Large intestine (tissue), 3 donors: ENCODE data around the gene CPED1. TPM values are rescaled to one million over a fixed set of nuclear protein-coding genes. Genes with fewer than 3 reads are reported as not detected.

Experiments used
- DNase-seq, 2 donors: peaks; one replicate each; pipeline versions ENCODE4 v3.0.0 to v3.0.0-alpha.2; 2013
- H3K27ac ChIP-seq: one replicate; pipeline ENCODE4 v1.5.1; 2013; ENCODE audit warnings: low read length
- H3K27me3 ChIP-seq: 2 replicates; pipeline ENCODE4 v1.6.1; 2013; ENCODE audit warnings: low read length; ENCODE audit not compliant: control insufficient read depth, insufficient read depth
- H3K36me3 ChIP-seq: 2 replicates; pipeline ENCODE4 v1.6.1; 2013; ENCODE audit warnings: low read length; ENCODE audit not compliant: control insufficient read depth, insufficient read depth
- H3K4me1 ChIP-seq: one replicate; pipeline ENCODE4 v1.6.1; 2013; ENCODE audit warnings: low read length; ENCODE audit not compliant: control insufficient read depth, insufficient read depth
- H3K4me3 ChIP-seq: one replicate; pipeline ENCODE4 v1.5.1; 2013; ENCODE audit warnings: low read length
- H3K9me3 ChIP-seq: one replicate; pipeline ENCODE4 v1.6.1; 2013; ENCODE audit warnings: mild to moderate bottlenecking, low read depth, low read length, moderate library complexity; ENCODE audit not compliant: control insufficient read depth
- WGBS: methylation state at CpG from one replicate; pipeline ENCODE4 v1.1.5; 2013; ENCODE audit warnings: low lambda C conversion rate; ENCODE audit not compliant: insufficient coverage; 5-methylcytosine and 5-hydroxymethylcytosine counted together
- polyA plus RNA-seq: library from polyadenylated mRNA; unstranded; fragments of 120-200 nt; gene quantifications from one replicate; pipeline ENCODE4 v1.2.1, GENCODE V29; 2013

The CPED1 gene
- polyA plus RNA-seq, 1 donor, result 12.1 TPM

DNA sequence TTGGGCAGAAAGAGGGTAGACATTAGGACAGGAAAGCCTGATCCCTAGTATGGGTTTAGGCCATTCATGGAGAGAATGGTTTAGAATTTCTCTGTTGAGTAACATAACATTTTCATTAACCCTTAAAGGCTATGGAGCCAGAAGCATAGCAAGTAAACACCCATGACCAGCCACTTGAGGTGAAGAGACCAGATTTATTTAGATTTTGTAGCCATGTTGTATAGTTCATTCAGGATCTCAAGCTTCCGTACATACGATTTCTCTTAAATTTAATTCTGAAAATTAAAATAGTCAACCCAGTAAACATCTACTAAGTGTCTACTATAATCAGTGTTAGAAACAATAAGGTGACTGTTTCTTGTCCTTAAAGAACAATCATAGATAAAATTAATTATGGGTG, 51.5 kb downstream of the CPED1 start:
- Histone ChIP-seq H3K9me3 (no peaks in the 10 kb centered on the region), H3K4me1 (no peaks in the 10 kb centered on the region), H3K4me3 (no peak overlapping the region), H3K27ac (no peak overlapping the region), H3K36me3 (no peaks in the 10 kb centered on the region), H3K27me3 (no peaks in the 10 kb centered on the region)
- DNase-seq, result no peak
- WGBS, result 100% methylated on average over 2 of the region's 2 CpGs

- Histone ChIP-seq H3K4me3 (no peak overlapping the region), H3K36me3 (no peaks in the 10 kb centered on the region), H3K27ac (no peak overlapping the region), H3K27me3 (no peaks in the 10 kb centered on the region), H3K4me1 (no peaks in the 10 kb centered on the region), H3K9me3 (no peaks in the 10 kb centered on the region)
- DNase-seq, result no peak
- WGBS, result 80% methylated on average over 2 of the region's 6 CpGs
These were observed 53.1 kb downstream of the CPED1 start for GRCh38 chr7:121041516-121042148.

- no peaks in the 10 kb centered on the region for H3K27me3 ChIP-seq
- 100% methylated on average over 1 of the region's 2 CpGs for WGBS
- no peaks in the 10 kb centered on the region for H3K9me3 ChIP-seq
- H3K27ac ChIP-seq, result no peak overlapping the region
- H3K4me1 ChIP-seq, result no peaks in the 10 kb centered on the region
- no peaks in the 10 kb centered on the region for H3K36me3 ChIP-seq
- no peak for DNase-seq
- no peak overlapping the region for H3K4me3 ChIP-seq
These were observed 53.7 kb downstream of the CPED1 start for GRCh38 chr7:121042195-121042594.

DNA sequence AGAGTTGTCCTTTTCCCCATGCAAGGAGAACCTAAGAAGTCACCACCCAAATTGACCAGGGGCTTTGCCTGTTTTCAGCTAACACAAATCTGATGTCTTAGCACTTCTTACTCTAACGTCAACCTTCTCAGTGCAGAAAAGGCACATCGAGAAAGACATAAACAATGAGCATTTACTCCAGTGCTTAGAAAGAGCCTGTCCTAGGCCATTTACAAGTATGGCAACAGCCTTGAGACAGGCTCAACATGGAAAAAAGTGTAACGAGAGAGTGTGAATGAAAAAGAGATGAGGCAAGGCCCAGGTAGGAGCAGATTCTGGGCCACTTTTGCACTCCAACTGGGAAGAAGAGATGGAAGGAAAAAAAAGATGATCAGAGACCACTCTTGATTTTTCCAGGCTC, 54.4 kb downstream of the CPED1 start:
- Histone ChIP-seq H3K9me3 (no peaks in the 10 kb centered on the region), H3K27me3 (no peaks in the 10 kb centered on the region), H3K4me3 (no peak overlapping the region), H3K27ac (no peak overlapping the region), H3K36me3 (no peaks in the 10 kb centered on the region), H3K4me1 (no peaks in the 10 kb centered on the region)
- DNase-seq, result no peak
- WGBS, result 100% methylated on average over 1 of the region's 3 CpGs

GRCh38 chr7:121043314-121044234, 55.1 kb downstream of the CPED1 start:
- DNase-seq, result no peak
- H3K4me1 ChIP-seq, result no peaks in the 10 kb centered on the region
- no peaks in the 10 kb centered on the region for H3K27me3 ChIP-seq
- H3K27ac ChIP-seq, result no peak overlapping the region
- no peak overlapping the region for H3K4me3 ChIP-seq
- whole genome bisulfite sequencing, result 95% methylated on average over 4 of the region's 4 CpGs
- H3K9me3 ChIP-seq, result no peaks in the 10 kb centered on the region
- H3K36me3 ChIP-seq, result no peaks in the 10 kb centered on the region

- no CpG with 5 or more reads among the region's 1 CpG for WGBS
- Histone ChIP-seq H3K36me3 (no peaks in the 10 kb centered on the region), H3K27me3 (no peaks in the 10 kb centered on the region), H3K4me1 (no peaks in the 10 kb centered on the region), H3K4me3 (no peak overlapping the region), H3K27ac (no peak overlapping the region), H3K9me3 (no peaks in the 10 kb centered on the region)
- DNase-seq, result no peak
These were observed 56.6 kb downstream of the CPED1 start for GRCh38 chr7:121045090-121045489.

DNA sequence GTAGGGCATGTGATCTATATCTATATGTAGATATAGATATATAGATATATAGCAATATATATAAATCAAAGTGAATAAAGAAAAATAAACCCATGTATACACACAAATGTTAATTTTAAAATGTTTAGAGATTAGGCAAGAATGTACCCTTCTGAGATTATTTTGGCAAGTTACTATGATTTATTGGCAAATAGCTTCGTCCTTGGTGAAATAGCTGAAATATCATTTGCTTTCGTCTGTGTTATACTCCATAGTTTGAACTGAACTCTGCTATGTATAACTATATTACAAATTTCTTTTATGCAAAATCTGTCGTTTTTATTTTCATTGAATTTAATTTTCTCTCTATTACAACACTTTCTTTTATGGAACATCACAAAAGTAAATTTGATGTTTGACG, 57.5 kb downstream of the CPED1 start:
- 86% methylated on average over 4 of the region's 4 CpGs for WGBS
- Histone ChIP-seq H3K9me3 (no peaks in the 10 kb centered on the region), H3K4me1 (no peaks in the 10 kb centered on the region), H3K27me3 (no peaks in the 10 kb centered on the region), H3K36me3 (no peaks in the 10 kb centered on the region), H3K4me3 (no peak overlapping the region), H3K27ac (no peak overlapping the region)
- no peak for DNase-seq

- 86% methylated on average over 2 of the region's 2 CpGs for WGBS
- H3K4me3 ChIP-seq, result no peak overlapping the region
- H3K27me3 ChIP-seq, result no peaks in the 10 kb centered on the region
- no peaks in the 10 kb centered on the region for H3K36me3 ChIP-seq
- no peak overlapping the region for H3K27ac ChIP-seq
- H3K4me1 ChIP-seq, result no peaks in the 10 kb centered on the region
- DNase-seq, result no peak
- H3K9me3 ChIP-seq, result no peaks in the 10 kb centered on the region
These were observed 58.5 kb downstream of the CPED1 start for GRCh38 chr7:121046893-121047468.

GRCh38 chr7:121048195-121048594, 59.7 kb downstream of the CPED1 start:
- no peaks in the 10 kb centered on the region for H3K9me3 ChIP-seq
- no peak for DNase-seq
- H3K4me3 ChIP-seq, result no peak overlapping the region
- H3K36me3 ChIP-seq, result no peaks in the 10 kb centered on the region
- no peaks in the 10 kb centered on the region for H3K27me3 ChIP-seq
- no peaks in the 10 kb centered on the region for H3K4me1 ChIP-seq
- WGBS, result 73% methylated on average over 4 of the region's 4 CpGs
- H3K27ac ChIP-seq, result no peak overlapping the region

DNA sequence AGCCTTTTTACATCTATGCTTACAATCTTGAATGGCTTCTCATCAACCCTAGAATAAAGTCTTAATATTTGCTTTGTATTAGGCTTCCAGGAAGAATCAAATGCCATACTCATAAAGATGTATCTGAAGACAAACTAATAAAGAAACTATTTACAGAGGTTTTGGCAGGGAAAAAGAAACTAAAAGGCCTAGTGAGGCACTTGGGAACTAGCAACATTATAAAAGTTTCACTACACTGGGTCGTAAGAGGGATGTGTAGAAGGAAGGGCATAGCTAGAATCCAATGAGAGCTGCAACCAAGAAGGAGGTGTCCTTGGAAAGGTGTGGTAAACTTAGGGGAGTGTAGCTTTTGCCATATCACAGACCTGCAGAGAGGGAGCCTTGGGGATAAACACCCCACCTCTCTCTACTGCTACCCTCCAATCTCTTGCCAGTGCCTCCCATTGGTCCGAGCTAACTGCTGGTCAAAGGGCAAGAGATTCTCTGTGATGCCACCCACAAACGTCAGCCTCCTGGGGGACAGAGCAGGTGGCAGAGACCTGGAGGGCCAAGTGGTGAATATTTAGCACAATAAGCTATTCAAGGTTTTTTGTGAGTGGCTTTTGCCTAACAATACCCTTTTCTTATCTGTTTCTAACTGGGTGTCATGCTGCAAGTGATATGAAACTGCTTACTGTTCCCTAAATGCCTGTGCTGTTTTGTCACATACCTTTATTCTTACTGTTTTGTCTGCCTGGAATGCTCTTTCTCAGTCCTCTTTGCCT, 60.7 kb downstream of the CPED1 start:
- H3K27me3 ChIP-seq, result no peaks in the 10 kb centered on the region
- no peak for DNase-seq
- WGBS, result no CpG with 5 or more reads among the region's 3 CpGs
- no peak overlapping the region for H3K4me3 ChIP-seq
- H3K36me3 ChIP-seq, result no peaks in the 10 kb centered on the region
- no peaks in the 10 kb centered on the region for H3K9me3 ChIP-seq
- H3K4me1 ChIP-seq, result no peaks in the 10 kb centered on the region
- no peak overlapping the region for H3K27ac ChIP-seq
